OCI-LY7 (cell line): ENCODE measurements around the gene ZFYVE28.

Source experiments
- CTCF ChIP-seq: fragments of 200-600 bp; sonication (generic); conservative IDR thresholded peaks from 2 replicates; pipeline ENCODE4 v1.5.1; 2014; ENCODE audit warnings: mild to moderate bottlenecking, antibody characterized with exemption, low read length, moderate library complexity, mixed read lengths
- EZH2phosphoT487 ChIP-seq: fragments of 200-600 bp; sonication (generic); IDR thresholded peaks from 2 replicates; pipeline ENCODE4 v1.6.1; 2018; ENCODE audit warnings: low read depth, borderline replicate concordance, mild to moderate bottlenecking, mixed run types, antibody characterized with exemption, low read length, moderate library complexity, mixed read lengths

GRCh38 chr4:2249526-2250356, 168.7 kb downstream of the ZFYVE28 start:
- TF ChIP-seq EZH2phosphoT487 = no peak
- TF ChIP-seq CTCF = no peak
